Activated CD8-positive, alpha-beta memory T cell treated with anti-CD3 and anti-CD28 coated beads, Interleukin-2, amount 10 ng/mL, durations not matched to agents 7 days and 5 days (primary cell): ENCODE measurements around the gene FXYD1. TPM values are rescaled to one million over a fixed set of nuclear protein-coding genes. Genes with fewer than 3 reads are reported as not detected.

Experiments used
- total RNA-seq, 2 experiments: library from RNA; stranded (reverse); gene quantifications; one replicate each; pipeline ENCODE4 v1.2.3, GENCODE V29; 2021

The FXYD1 gene
- total RNA-seq, 2 experiments from 2014 or later = 0.61 TPM; not detected in 1

Other genes with a start within 250 kb of the FXYD1 start
- gene ZNF30, start 211.9 kb upstream of the FXYD1 start, total RNA-seq = 1 to 10 TPM; 2.7 TPM
- gene ZNF792, start 174.6 kb upstream of the FXYD1 start, total RNA-seq = 10 to 100 TPM; 13.5 to 15.3 TPM
- gene GRAMD1A, start 138.5 kb upstream of the FXYD1 start, total RNA-seq = 100 to 1,000 TPM; 109 to 127 TPM
- under 1 TPM; 0.26 to 0.37 TPM for gene SCN1B, start 108.4 kb upstream of the FXYD1 start, total RNA-seq
- gene HPN, start 97.1 kb upstream of the FXYD1 start, total RNA-seq = not detected
- gene FXYD3, start 23.0 kb upstream of the FXYD1 start, total RNA-seq = not detected
- gene LGI4, start 3.8 kb upstream of the FXYD1 start, total RNA-seq = not detected
- gene FXYD7, start 4.4 kb downstream of the FXYD1 start, total RNA-seq = 1 to 10 TPM; 1.1 to 1.9 TPM
- 100 to 1,000 TPM; 262 to 354 TPM for gene FXYD5, start 15.9 kb downstream of the FXYD1 start, total RNA-seq
- not detected for gene FAM187B, start 89.9 kb downstream of the FXYD1 start, total RNA-seq
- gene LSR, start 110.2 kb downstream of the FXYD1 start, total RNA-seq = 10 to 100 TPM in 1 of 2 experiments, 1 to 10 TPM in 1; 7.2 to 10.0 TPM
- 100 to 1,000 TPM; 138 to 154 TPM for gene USF2, start 130.1 kb downstream of the FXYD1 start, total RNA-seq
- gene HAMP, start 143.7 kb downstream of the FXYD1 start, total RNA-seq = under 1 TPM; 0.55 to 0.77 TPM
- under 1 TPM in 1 of 2 experiments, not detected in 1; 0.26 TPM for gene MAG, start 153.3 kb downstream of the FXYD1 start, total RNA-seq
- gene CD22, start 190.4 kb downstream of the FXYD1 start, total RNA-seq = under 1 TPM in 1 of 2 experiments, not detected in 1; 0.41 TPM
- gene FFAR1, start 209.1 kb downstream of the FXYD1 start, total RNA-seq = not detected
- gene FFAR3, start 219.6 kb downstream of the FXYD1 start, total RNA-seq = not detected
- gene GPR42, start 232.2 kb downstream of the FXYD1 start, total RNA-seq = under 1 TPM in 1 of 2 experiments, not detected in 1; 0.12 TPM